Lung microvascular endothelial cell (primary cell): Measurements from ENCODE around the gene MTERF2. TPM values are rescaled to one million over a fixed set of nuclear protein-coding genes. Genes with fewer than 3 reads are reported as not detected.

Experiments
- DNase-seq, 2 donors: peaks; one replicate each; pipeline versions ENCODE4 v3.0.0 to v3.0.0-alpha.2; 2010; ENCODE audit warnings: low read depth in 2 of 2
- total RNA-seq: library from RNA; depleted of rRNA; stranded (reverse); fragments of >200 nt; gene quantifications from 2 replicates; pipeline ENCODE4 v1.2.1, GENCODE V29; 2014

The MTERF2 gene
- total RNA-seq, 1 donor from 2014 or later = 6.7 TPM

DNA sequence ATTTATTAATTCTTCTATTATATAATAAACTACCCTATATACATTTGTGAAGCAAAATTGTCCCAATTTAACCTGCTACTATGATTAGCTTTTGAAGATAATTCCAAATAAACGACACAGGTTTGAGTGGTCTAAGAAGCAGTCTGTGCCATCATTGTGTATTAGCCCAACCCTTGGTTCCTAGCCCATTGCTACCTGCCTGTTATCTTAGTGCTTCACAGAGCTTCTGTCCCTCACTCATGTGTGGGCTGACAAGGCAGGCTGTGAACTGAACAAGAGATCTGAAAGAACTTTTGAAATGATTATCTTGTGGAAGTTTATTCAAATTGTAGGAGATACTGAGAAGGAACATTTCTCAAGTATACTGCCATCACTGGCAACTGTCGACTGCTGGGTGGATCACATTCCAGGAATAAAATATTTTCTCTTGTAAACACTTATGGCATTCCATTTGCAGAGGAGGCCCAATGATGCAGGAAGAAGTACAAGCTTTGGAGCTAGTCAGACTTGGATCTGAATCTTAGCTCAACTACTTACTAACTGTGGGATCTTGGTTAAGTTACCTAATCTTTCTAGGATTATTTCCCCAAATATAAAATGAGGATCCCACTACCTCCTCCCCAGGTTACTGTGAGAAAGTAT lies 7.8 kb upstream of the MTERF2 start:
- DNase-seq = no peak

DNA sequence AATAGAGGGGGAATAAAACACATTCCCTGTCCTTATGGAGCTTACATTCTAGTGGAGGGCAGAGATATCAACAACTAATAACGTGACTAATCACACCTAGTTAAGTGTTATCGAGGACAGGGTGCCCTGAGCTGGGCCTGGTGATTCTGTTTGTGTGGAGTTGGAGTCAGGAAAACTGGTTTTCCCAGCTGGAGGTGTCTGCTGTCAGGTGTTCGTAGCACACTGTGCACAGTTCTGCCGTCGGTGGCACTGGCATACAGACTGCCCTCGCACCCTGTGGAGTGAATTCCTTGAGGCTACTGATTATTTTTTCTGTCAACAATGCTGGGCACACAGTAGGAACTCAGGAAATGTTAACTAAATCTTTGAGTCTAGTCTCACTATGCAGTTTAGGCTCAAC lies 900 bp upstream of the MTERF2 start:
- no peak for DNase-seq

DNA sequence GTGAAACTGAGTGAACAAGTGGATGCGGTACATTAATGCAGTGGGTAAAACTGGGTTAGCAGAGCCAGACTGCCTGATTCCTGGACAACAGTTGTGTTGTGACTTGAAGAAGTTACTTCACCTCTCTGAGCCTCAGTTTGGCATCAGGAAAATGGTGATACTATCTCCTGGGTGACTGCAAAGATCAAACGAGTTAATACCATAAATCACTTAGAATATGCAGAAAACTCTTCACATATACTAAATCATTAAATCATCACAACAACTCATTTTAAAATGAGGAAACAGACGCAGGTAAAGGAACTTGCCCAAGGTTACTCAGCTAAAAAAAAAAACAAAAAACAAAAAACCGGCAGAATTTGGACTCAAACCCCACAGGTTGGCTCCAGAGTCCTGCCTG lies 811 bp downstream of the MTERF2 start:
- DNase-seq = no peak

DNA sequence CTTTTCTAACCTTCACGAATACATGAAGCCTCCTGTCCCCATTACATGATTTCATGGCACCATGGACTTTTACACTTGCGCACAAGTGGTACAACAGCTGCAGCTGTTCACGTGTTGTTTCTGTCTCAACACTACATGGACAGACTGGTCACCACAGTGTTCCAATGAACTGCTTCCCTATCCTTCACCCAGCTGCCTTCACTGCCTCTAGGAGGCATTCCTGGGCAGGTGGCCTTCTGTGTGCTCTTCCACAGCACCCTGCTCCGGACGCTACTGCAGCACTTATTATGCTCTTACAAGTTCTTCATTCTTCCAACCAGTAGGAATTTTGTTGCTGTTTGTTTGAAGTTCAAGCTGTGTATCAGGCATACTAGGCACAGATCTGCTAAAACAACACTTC lies 1.5 kb downstream of the MTERF2 start:
- DNase-seq = no peak

DNA sequence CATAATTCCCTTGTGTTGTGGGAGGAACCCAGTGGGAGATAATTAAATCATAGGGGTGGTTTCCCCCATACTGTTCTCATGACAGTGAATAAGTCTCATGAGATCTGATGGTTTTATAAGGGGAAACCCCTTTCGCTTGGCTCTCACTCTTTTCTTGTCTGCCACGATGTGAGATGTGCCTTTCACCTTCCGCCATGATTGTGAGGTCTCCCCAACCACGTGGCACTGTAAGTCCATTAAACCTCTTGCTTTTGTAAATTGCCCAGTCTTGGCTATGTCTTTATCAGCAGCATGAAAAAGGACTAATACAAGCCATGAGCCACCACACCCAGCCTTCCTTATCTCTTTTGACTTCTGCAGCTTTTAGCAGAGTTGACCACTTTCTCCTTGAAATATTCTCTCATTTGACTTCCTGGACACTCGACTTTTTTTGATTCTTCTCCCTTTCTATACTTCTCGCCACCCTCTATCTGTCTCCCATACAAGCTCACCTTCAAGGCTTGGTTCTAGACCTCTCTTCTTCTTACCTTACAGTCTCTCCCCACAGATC lies 2.3 kb downstream of the MTERF2 start:
- DNase-seq = no peak

DNA sequence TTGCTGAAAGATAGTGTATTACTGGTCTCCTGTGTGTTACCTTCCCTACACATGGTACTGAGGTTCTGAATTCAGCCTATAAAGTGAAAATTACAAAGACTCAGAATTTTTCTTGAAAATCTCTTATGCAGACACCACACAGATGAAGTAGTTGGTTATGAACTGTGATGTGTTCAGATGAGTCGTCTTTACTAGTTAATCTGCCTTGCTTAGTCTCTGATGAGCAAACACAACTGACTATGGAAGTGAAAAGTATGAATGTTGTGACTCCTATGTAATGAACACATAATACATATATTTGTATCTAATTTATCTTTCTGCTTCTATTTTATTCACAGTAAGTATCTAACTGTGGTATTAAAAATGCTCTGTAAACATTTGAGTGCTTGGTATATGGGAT lies 4.7 kb downstream of the MTERF2 start:
- DNase-seq = no peak

DNA sequence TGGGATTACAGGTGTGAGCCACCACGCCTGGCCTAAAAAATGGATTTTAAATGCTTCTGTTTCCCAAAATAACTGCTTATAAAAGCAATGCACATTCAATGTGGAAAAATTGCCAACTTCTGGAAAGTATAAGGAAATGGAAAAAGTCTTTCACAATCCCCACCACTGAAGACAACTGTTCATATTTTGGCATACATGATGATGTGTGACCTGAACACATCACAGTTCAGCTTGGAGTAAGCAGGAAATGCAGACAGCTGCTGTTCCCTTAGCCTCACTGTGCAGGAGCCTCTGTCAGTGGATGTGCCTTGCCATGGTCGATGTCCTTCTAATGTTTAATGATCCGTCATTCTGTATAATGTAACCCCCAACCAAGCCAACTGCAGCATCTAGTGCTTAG lies 5.2 kb downstream of the MTERF2 start:
- DNase-seq = peak; percentile 35 to 70

DNA sequence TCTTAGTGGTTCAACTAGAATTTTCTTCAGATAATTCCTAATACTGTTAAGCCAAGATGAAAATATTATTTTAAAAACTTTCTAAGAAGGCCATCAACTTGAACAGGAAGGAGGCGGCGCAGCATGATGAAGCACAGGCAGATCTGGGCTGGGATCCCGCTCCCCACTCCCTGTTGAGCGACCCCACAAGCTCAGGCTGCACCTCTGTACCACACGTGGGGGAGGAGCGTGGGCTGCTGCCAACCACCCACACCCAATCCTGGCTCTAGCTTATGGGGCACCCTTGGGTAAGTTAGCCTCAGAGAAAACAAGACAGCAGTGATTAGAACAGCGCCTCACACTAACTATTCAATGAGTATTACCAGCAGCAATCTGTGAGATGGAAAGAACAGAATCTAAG lies 6.0 kb downstream of the MTERF2 start:
- no peak for DNase-seq

DNA sequence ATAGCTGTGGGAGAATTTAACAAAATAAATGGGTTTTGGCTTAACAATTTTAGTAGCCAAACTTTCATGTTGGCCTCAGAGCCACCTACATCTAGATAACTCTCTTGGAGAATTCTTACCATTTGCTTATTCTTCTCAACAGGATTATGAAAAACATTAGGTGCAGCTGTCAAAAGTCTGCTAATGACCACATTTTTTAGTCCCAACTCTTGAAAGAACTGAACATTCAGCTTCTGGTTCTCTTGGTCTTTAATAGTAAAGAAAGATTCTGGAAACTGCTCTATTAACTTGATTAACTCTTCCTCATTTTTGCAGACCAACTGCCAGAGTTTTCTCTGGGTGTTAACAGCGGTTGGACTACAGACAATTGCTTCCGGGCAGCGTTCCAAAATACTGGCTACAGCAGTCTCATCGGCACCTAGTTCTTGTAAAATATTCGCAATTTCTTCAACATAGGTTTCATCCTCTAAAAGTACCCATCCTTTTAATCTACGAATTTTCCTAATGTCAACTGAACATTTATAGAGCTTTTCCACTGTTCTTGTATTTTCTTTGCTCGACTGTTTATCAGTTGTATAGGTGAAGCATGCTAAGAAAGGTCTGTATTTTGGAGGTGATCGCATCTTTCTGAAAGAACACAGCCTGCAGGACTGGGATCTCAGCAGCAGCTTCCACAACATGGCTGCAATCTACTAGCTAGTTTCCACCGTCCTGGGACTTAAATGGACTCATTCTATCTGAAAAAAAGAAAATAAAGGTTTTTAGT lies 8.7 kb downstream of the MTERF2 start:
- DNase-seq = peak; percentile 64 to 67

DNA sequence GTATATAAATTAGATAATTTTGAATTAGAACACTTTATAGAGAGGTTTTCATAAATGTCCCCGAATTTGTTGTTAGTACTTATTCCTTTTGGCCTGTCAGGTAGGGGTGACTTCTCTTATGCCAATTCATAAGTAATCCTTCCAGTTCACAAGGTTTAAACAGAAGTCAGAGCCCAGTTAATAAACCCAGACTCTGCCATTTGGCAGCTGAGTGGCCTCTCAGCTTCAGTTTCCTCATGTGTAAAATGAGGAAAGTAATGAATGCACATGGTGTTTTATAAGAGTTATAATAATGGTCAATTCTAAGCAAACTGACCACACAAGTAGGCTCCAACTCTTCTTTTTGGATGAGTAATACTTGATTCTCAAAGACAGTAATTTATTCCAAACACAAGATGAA lies 10.3 kb downstream of the MTERF2 start:
- no peak for DNase-seq

DNA sequence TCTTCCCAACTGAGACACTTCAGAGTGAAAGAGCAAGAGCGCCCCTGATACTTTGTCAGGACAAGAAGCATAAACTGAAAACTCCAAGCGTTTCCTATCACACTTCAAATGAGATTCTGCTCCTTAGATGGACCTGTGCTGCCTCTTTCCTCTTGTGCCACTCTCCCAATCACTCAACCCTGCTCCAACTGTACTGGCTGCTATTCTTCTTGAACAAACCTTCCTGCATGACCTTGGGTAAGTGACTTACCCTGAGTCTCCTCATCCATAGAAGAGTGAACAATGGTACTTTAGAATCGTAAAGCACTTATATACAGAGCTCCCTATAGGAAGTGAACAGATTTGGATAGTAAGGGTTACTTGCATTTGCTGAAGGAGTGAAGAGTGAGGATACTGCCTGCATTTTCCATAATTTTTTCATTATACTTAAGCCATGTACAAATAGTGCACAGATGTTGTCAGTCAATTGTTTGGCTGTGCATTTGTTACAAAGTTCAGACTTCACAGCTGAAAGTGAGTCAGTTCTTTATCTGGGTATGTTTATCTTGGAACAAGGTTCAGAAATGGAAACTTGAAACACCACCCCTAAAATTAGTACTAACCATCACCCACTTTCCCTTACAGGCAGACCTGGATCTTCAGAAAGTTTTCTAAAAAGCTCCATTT lies 10.8 kb downstream of the MTERF2 start:
- peak; percentile 51 to 83 for DNase-seq

DNA sequence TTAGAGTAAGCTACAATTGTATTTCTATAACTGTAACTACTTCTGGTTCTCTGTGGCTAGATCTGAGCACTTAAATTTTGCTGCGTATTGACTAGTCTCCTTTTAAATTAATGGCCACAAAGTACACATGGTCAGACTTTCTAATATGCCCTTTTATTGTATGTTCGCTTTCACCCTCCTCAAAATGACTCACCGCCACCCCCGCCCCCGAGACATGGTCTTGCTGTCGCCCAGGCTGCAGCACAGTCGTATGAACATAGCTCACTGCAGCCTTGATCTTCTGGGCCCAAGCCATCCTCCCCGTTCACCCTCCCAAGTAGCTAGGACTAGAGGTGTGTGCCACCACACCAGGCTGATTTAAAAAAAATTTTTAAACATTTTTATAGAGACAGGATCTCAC lies 11.8 kb downstream of the MTERF2 start:
- no peak for DNase-seq

DNA sequence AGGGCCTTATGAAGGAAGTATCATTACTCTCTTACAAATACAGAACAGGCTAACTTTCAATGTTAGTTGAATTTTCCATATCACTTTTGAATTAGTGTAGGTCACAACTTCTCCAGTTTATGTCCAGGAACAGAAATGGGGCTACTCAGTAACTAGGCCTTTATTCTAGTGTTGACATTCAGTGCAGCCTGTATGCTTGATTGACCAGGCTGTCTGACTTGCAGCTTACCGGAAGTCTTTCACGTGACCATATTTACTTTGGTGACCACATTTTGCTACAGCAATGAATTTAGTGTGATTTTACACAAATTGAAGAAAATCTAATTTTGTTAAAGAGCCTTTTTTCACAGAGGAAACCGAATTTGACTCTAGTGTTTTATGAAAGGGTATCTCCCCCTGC lies 12.4 kb downstream of the MTERF2 start:
- no peak for DNase-seq

DNA sequence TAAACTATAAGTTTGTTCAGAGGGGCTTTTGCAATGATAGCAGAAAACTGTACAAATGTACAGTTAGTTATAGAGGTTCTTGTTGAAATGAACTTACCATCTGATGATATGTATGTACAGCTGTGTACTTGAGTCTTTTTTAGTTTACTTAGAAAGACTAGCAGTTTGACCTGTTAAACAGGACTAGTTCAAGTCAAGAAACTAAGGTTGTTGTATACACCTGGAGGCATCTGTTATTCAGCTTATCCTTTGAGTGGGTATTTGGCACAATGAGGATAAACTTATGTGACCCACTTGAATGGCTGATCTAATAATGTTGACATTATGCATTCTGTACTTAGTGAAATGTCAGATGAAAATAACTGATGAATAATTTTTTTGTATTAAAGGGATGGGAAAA lies 13.4 kb downstream of the MTERF2 start:
- no peak for DNase-seq

DNA sequence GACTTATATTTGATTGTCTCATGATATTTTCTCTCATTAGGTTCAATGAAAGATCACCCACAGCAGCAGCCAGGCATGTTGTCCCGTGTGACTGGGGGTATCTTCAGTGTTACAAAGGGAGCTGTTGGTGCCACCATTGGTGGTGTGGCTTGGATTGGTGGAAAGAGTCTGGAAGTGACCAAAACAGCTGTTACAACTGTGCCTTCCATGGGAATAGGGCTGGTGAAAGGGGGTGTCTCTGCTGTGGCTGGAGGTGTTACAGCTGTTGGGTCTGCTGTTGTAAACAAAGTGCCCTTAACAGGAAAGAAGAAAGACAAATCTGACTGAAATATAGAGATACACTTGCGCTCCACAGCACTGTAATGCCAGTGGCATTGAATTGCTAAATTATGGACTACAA lies 15.9 kb downstream of the MTERF2 start:
- DNase-seq = no peak

DNA sequence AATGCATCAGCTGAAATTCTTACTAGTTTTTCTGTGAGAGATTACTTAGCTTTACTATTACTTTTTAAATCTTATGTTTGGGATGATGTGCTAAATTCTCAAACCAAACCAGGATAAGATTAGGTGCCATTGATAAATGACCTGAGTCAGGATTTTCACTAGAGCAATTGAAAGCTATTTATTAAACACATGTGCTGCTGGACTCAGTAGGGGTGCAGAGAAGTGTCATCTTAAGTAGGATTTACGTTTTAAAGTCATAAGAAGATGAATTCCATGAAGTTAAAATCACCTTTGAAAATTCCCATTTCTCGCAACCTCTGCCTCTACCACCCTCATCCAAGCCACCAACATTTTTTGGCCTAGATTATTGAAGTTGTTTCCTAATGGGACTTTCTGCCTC lies 22.4 kb downstream of the MTERF2 start:
- DNase-seq = no peak

DNA sequence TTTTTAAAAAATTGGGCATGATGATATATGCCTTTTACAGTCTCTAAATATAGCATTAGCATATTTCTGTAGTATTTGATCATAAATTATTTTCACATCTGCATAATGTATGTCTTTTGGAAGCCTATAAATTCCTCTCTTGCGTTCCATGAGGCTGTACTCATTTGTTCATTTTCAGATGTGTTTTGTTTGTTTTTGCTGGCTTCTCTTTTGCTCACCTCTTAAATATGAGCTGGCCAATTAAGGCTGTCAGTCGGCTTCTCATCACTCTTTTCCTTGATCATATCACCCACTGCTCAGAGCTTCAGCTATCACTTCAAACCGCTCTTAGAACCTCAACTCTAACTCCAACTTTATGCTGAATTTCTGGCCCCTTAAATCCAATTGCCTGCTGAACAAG lies 24.7 kb downstream of the MTERF2 start:
- no peak for DNase-seq

DNA sequence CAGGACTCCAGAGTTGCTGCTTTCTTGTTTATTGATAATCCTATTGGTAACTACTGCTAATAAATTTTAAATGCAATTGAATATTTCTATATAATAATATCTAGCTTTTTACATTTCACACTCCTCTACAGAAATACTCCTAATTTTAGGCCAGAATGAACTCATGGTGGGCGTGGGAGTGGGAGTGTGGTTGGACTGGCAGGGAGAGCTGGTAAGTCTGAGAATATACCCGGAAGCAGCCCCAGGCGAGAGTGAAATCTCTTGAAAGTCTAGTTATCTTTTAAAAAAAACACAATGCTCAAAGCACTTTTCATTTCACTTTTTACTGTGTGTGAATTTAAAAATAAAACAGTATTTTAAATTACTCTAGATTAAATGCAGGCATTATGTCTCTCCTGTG lies 26.5 kb downstream of the MTERF2 start:
- DNase-seq = no peak

DNA sequence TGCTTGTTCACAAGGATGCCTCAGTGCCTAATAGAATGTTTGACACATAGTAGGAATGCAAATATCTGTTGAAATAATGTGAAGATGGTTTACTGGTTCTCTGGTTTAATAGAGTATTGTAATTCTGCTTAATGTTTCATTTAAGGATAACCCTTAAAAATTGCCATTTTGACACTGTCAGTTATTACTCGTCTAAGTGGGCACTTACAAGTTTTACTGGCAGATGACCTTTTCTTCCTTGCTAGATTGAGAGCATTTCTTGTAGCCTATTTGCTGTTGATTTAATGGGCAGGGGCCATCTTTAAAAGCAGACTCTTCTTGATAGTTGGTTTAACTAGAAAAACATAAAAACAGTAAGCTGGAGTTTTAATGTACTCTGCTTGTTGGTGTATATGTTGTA lies 29.4 kb downstream of the MTERF2 start:
- peak in 1 of 2 donors; percentile 28 for DNase-seq

DNA sequence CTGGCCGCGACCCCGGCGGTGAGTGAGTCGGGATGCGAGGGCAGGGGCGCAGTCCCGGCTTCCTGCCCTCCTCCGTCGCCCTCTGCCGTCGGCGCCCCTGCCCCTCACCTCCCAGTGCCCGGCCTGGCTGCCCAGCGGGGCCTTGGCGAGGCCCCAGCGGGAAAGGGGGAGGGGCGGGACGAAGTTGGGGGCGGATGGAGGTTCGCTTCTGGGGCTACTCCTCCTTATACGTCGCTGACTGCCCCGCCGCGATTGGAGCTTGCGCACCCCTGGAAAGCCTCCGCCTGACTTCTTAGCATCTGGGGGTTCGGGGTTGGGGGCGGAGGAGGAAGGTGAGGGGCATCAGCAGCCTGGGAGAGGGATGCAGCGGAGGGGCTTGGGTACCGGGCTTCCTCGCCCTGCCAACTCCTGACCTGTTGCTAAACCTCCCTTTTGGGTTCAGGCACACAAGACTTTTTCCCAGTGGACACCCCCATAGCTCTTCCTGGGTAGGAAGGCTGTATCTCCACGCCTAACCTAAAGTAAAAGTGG lies 30.8 kb downstream of the MTERF2 start:
- peak in 1 of 2 donors; percentile 80 for DNase-seq

DNA sequence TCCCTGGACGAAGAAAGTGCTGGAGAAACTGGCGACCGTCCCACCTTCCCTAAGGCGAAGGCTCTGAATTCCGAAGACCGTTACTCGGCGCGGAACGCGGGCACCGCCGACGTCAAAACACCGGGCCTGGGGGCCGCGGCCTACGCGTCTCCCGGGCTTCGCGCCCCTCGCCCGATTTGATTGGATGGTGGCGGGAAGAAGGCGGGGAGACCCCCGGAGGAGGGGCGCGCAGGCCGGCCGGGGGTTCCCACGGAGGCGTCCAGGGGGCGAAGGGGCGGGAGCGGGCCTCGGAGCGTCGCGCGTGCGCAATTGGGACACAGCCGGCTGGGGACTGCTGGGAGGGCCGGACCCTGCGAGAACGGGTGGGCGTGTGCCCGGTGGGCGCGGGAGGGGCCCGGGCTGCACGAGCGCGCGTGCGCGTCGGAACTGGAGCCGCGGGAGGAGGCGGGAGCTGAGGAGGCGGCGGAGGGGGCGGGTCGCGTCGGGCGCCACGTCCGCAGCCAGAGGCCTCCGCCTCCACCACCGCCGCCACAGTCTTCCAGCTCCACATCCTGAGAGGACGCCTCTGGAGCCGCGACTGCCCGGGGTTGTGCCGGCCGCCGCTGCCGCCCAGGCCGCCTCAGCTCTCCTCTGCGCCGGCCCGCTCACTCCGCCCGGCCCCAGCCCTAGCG lies 31.4 kb downstream of the MTERF2 start, which contains the start of gene TMEM263:
Gene TMEM263 (plus strand): TSS at position 531 of the 671 bp plus-strand sequence. CDS start 11,210 bp downstream, outside the sequence.
- DNase-seq = peak; percentile 99
